HUES6 (cell line): ENCODE results near the gene HEXD.

Experiments
- H3K27ac ChIP-seq: 2 replicates; pipeline ENCODE4 v1.7.0; 2013; ENCODE audit warnings: low read depth, mild to moderate bottlenecking, low read length, inconsistent platforms
- H3K27me3 ChIP-seq: 2 replicates; pipeline ENCODE4 v1.6.1; 2013; ENCODE audit warnings: low read length; ENCODE audit not compliant: control insufficient read depth, insufficient read depth
- H3K36me3 ChIP-seq: 2 replicates; pipeline ENCODE4 v1.6.1; 2013; ENCODE audit warnings: low read length; ENCODE audit not compliant: control insufficient read depth, insufficient read depth
- H3K4me1 ChIP-seq: 2 replicates; pipeline ENCODE4 v1.6.1; 2013; ENCODE audit warnings: low read length; ENCODE audit not compliant: control insufficient read depth, insufficient read depth
- H3K4me3 ChIP-seq: 2 replicates; pipeline ENCODE4 v1.5.1; 2013; ENCODE audit warnings: low read depth, low read length
- H3K9ac ChIP-seq: one replicate; pipeline ENCODE4 v1.6.1; 2013; ENCODE audit warnings: mild to moderate bottlenecking, low read length
- H3K9me3 ChIP-seq: 2 replicates; pipeline ENCODE4 v1.6.1; 2013; ENCODE audit warnings: low read depth, low read length; ENCODE audit not compliant: control insufficient read depth, insufficient read depth

The HEXD gene

GRCh38 chr17:82390015-82390859, 27.9 kb upstream of the HEXD start:
- no peak overlapping the region for H3K9ac ChIP-seq
- peaks cover 7% of the 10 kb centered on the region; the same call in 1 of the 2 replicates for H3K4me1 ChIP-seq
- H3K27me3 ChIP-seq, result no peaks in the 10 kb centered on the region
- H3K27ac ChIP-seq, result no peak overlapping the region
- no peaks in the 10 kb centered on the region for H3K9me3 ChIP-seq
- peaks cover 13% of the 10 kb centered on the region for H3K36me3 ChIP-seq
- no peak overlapping the region for H3K4me3 ChIP-seq

GRCh38 chr17:82390860-82391435, 27.2 kb upstream of the HEXD start:
- Histone ChIP-seq H3K9ac (no peak overlapping the region), H3K36me3 (peaks cover 13% of the 10 kb centered on the region), H3K27me3 (no peaks in the 10 kb centered on the region), H3K27ac (no peak overlapping the region), H3K4me3 (no peak overlapping the region), H3K9me3 (no peaks in the 10 kb centered on the region), H3K4me1 (peaks cover 1% of the 10 kb centered on the region; the same call in 1 of the 2 replicates)

- Histone ChIP-seq H3K9me3 (no peaks in the 10 kb centered on the region), H3K27me3 (no peaks in the 10 kb centered on the region), H3K4me3 (no peak overlapping the region), H3K27ac (no peak overlapping the region), H3K9ac (no peak overlapping the region), H3K4me1 (no peaks in the 10 kb centered on the region), H3K36me3 (peaks cover 13% of the 10 kb centered on the region)
These were observed 26.6 kb upstream of the HEXD start for GRCh38 chr17:82391496-82392066.

- Histone ChIP-seq H3K27ac (no peak overlapping the region), H3K4me1 (no peaks in the 10 kb centered on the region), H3K9me3 (no peaks in the 10 kb centered on the region), H3K9ac (no peak overlapping the region), H3K4me3 (no peak overlapping the region), H3K36me3 (peaks cover 13% of the 10 kb centered on the region), H3K27me3 (no peaks in the 10 kb centered on the region)
These were observed 25.8 kb upstream of the HEXD start for GRCh38 chr17:82392209-82392920.

- Histone ChIP-seq H3K4me1 (no peaks in the 10 kb centered on the region), H3K9ac (no peak overlapping the region), H3K27me3 (no peaks in the 10 kb centered on the region), H3K9me3 (no peaks in the 10 kb centered on the region), H3K4me3 (no peak overlapping the region), H3K36me3 (peaks cover 13% of the 10 kb centered on the region), H3K27ac (no peak overlapping the region)
These were observed 25.2 kb upstream of the HEXD start for GRCh38 chr17:82392941-82393340.

GRCh38 chr17:82394278-82394677, 23.9 kb upstream of the HEXD start:
- Histone ChIP-seq H3K27ac (no peak overlapping the region), H3K36me3 (peaks cover 13% of the 10 kb centered on the region), H3K27me3 (no peaks in the 10 kb centered on the region), H3K4me3 (no peak overlapping the region), H3K9ac (no peak overlapping the region), H3K9me3 (no peaks in the 10 kb centered on the region), H3K4me1 (no peaks in the 10 kb centered on the region)

- no peaks in the 10 kb centered on the region for H3K9me3 ChIP-seq
- H3K4me3 ChIP-seq, result no peak overlapping the region
- no peaks in the 10 kb centered on the region for H3K27me3 ChIP-seq
- no peak overlapping the region for H3K27ac ChIP-seq
- H3K36me3 ChIP-seq, result peaks cover 10% of the 10 kb centered on the region
- H3K4me1 ChIP-seq, result peaks cover 6% of the 10 kb centered on the region; the same call in 1 of the 2 replicates
- H3K9ac ChIP-seq, result no peak overlapping the region
These were observed 21.3 kb upstream of the HEXD start for GRCh38 chr17:82396601-82397435.

- H3K9me3 ChIP-seq, result no peaks in the 10 kb centered on the region
- no peak overlapping the region for H3K4me3 ChIP-seq
- H3K36me3 ChIP-seq, result peaks cover 6% of the 10 kb centered on the region; the same call in 1 of the 2 replicates
These were observed 20.5 kb upstream of the HEXD start for GRCh38 chr17:82397449-82398335.

GRCh38 chr17:82399041-82399441, 19.1 kb upstream of the HEXD start:
- Histone ChIP-seq H3K9ac (no peak overlapping the region), H3K36me3 (peaks cover 14% of the 10 kb centered on the region), H3K4me3 (no peak overlapping the region), H3K9me3 (no peaks in the 10 kb centered on the region), H3K27ac (no peak overlapping the region), H3K4me1 (peaks cover 6% of the 10 kb centered on the region; the same call in 1 of the 2 replicates), H3K27me3 (no peaks in the 10 kb centered on the region)

More at GRCh38 chr17:82397449-82398335, 20.5 kb upstream of the HEXD start:
- Histone ChIP-seq H3K9ac (no peak overlapping the region), H3K4me1 (peaks cover 6% of the 10 kb centered on the region; the same call in 1 of the 2 replicates), H3K27me3 (no peaks in the 10 kb centered on the region), H3K27ac (no peak overlapping the region)
